ENCODE results near the gene FOXS1.

The FOXS1 gene

DNA sequence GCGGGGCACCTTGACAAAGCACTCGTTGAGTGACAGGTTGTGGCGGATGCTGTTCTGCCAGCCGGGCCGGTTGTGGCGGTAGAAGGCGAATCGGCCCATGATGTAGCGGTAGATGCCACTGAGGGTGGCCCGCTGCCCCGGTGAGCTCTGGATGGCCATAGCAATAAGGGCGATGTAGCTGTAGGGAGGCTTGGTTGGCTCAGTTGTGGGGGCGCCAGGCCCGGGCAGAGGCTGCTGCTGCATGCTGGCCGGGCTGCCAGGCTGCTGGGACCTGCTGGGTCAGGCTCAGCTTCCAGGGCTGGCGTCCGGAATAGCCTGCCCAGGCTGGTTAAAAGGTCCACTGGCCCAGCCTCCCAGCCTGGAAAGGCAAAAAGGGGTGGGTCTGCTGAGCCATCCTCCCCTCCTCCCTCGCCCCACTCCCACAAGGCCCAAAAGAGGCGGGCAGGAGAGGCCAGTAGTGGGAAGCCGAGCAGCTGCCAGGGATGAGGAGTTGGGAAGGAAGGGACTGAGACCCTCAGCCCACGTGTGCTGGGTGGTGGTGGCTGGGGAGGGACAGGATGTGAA, at the start of gene FOXS1:
TSS of gene FOXS1 (minus strand) at position 305 of the 564 bp plus-strand sequence. CDS start at position 243, 62 bp downstream.
- DNase-seq (ENCODE audit: low read depth, low spot score) = no peak

DNA sequence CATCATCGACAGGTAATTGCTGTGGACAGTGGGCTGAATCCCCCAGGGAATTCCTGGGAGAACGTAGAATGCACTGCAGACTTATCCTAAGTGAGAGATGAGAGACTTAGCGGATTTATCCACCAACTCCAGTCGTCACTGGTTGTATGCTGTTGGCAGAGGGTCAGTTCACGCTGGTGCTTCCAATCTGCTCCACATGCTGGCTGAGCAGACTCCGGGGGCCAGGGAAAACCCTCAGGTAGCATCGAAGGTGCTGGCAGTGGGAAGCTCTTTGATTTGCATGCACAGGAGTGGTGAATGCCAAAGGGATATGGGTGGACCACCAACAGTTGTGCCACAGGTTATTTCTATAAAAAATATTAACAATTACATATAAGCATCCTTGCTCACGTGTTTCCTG, 45.2 kb upstream of the FOXS1 start:
- DNase-seq (ENCODE audit: low read depth, low spot score) = no peak

DNA sequence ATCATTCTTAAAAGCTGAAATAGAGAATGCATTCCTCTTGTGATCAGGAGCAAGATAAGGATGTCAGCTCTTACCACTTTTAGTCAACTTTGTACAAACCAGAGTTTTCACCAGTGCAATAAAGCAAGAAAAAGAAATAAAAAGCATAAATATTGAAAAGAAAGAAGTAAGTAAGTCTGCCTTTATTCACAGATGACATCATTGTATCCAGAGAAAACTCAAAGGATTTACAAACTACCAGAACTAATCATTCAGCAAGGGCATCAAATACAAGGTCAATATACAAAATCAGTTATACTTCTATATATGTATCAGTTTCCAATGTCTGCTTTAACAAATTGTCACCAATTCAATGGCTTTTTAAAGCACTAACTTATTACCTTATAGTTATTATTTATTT, 38.4 kb upstream of the FOXS1 start:
- DNase-seq (ENCODE audit: low read depth, low spot score) = no peak

DNA sequence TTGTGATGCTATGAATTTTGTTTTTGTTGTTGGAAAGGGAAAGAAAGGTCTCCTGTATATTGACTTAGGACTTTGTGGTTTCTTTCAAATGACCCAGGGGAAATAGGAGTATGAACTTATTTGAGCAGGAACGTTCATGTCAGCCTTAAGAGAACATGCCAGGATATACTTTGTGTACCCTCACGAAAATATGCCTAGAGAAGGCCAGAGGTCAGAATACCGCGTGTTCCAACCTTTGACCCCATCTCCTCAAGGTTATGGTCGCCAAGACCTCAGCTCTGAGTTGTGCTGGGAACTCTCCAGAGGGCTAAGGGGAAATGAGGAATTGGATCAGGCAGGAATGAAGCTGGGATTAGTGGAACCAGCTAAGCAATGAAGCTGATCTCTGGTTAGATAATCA, 36.5 kb upstream of the FOXS1 start:
- DNase-seq (ENCODE audit: low read depth, low spot score) = no peak

DNA sequence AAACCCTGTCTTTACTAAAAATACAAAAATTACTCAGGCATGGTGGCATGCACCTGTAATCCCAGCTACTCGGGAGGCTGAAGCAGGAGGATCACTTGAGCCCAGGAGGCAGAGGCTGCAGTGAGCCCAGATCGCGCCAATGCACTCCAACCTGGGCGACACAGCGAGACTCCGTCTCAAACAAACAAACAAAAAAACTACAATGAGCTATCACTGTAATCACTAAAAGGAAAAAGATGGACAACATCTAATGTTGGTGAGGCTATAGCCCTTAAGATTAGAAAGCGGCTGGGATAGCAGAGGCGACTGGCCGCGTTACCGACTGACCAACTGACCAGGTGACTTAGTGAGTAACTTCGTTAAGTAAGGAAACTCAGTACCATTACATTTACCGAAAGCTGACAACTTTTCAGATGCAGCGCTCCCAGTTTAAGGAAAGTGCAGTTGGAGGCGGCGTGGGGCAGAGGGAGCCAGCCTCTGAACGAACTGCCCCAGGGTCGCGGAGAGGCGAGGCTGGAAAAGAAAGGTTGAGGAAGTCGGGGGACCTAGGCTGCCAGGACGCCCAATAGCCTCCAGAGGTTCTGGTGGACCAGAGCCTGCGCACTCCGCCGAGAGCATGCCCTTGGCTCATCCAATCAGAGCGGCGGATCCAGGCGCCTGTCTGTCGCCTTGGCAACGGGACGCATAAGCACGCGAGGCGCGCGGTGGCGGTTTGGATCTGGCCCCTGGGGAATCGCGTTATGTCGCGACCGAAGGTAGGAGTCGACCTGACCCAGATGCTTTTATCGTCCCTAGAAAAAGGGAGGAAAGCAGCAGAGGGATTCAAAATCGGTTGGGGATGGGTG, 34.0 kb upstream of the FOXS1 start:
- peak; percentile 76 for DNase-seq (ENCODE audit: low read depth, low spot score)

DNA sequence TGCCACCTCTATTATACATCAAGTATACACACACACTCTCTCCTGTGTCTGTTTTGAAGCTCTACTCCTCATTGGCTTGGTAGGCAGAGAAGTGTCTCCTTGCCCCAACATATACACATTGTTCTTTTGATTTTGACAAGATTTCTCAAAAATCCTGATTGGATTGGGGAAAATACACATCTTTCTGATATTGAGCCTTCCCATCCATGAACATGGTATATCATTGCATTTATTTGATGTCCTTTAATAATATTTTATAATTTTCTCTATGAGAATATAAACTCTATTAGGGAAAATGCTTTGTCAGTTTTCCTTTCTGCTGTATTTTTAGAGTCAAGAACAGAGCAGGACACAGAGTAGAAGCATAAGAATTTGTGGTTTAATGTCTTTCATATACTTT, 32.3 kb upstream of the FOXS1 start:
- DNase-seq (ENCODE audit: low read depth, low spot score) = no peak

DNA sequence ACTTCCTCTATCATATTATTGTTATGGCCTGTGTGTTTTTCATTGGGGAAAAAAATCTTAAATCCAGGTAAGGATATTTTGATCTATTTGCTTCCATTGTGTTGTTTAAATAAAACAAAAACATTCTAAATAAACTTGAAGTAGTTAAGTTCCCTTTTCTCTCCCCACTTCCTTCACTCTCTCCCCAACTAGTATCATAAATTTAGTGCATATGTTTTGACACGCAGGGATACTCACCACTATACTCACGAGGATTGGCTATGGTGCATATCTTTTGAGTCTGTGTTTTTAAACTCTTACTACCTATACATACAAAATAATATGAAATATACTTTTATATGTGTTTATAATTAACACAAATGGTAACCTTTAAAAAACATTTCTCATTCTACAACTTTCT, 30.3 kb upstream of the FOXS1 start:
- DNase-seq (ENCODE audit: low read depth, low spot score) = no peak

DNA sequence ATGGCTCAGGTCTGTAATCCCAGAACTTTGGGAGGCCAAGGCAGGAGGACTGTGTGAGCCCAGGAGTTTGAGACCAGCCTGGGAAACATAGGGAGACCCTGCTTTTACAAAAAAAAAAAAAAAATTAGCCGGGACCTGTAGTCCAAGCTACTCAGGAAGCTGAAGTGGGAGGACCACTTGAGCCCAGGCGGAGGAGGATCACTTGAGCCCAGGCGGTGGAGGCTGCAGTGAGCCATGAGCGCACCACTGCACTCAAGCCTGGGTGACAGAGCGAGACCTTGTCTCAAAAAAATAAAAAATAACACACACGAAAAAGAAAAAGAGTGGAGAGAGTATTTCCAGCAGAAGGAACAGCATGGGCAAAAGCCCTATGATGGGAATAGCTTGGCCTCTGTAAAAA, 27.0 kb upstream of the FOXS1 start:
- no peak for DNase-seq (ENCODE audit: low read depth, low spot score)

DNA sequence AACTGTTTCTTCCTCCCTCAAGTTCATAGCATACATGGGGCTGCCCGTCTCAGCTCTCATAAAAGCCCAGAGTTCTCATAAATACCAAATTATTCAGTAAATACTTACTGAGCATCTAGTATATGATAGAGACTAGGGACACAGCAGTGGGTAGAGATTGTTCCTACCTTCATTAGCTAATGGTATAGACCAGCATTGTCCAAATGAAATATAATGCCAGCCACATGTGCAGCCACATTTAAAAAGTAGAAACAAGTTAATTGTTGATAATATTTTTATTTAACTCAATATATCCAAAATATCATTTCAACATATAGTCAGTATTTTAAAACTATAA, 26.2 kb upstream of the FOXS1 start:
- no peak for DNase-seq (ENCODE audit: low read depth, low spot score)

DNA sequence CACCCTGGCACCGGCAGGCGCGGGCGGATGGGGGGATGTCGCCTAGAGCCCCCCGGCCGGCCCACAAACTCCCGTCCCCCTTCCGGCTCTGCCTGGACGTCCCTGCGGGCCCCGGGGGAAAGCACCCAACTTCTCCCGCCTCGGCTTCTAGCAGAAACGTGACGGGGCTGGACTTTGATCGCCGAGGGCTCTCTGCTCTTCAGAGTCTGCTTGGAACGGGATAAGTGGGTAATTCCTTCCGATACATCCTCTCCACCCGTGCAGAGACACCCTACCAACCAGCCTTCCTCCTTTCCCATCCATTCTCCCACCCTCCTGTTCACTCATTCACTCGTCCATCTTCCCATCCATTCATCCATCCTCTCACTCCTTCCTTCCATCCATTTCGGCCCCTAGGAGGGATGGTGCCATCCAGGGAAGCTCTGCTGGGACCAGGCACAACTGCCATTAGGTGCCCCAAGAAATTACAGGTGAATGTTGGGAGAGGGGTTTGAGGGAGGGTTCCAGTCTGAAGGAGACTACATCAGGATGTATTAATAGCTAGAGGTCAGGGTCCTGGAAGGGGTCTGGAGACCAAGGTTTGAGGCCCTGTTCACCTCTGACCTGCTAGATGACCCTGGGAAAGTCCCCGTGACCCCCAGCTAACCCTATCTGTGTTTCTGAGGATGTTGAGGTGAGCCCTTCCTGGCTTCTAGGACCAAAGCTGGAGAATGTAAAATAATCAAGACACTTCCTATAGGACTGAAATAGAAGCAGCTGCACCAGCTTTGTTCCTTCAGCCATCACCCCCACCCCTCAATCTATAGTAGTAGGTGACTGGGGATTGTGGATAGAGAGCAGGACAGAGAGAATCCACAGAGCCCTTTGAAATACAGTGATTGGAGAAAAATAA, 25.6 kb upstream of the FOXS1 start:
- DNase-seq (ENCODE audit: low read depth, low spot score) = no peak

DNA sequence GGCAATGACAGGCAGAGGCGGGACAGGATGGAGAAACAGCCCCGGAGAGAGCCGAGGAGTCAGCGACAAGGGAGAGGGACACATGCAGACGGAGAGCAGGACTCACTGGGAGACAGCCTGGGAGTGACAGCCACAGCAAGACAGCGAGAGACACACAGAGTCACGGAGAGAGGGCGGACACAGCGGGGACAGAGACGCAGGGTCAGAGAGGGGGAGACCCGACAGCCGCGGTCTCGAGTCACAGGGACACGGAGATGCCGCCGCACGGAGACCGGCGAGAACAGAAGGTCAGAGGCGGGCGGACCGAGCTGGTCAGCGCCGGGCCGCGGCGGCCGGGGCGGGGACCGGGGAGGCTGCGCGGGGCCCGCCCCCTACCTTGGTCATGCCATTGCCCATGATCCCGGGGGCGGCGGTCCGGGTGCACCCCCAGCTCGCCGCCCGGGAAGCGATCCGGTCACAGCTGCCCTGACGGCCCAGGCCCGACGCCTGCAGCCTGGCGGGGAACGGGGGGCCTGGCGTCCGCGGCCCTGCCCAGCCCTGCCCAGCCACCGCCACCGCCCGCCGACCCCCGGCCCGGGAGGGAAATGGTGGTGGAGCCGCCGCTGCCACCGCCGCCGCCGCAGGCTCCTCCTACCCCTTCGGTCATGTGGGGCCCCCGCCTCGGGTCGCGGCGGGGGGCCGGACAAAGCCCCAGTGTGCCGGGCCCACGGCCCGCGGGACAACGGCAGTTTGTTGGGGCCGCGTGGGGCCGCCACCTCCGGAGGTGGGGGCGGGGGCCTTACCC, 24.7 kb upstream of the FOXS1 start, which contains the start of the genes DUSP15 and TTLL9:
TSS of gene DUSP15 (minus strand) at position 586 of the 784 bp plus-strand sequence. CDS start at position 396, 190 bp downstream.
TSS of gene TTLL9 (plus strand) at position 693 of the 784 bp plus-strand sequence. CDS start 493 bp downstream, outside the sequence.
- DNase-seq (ENCODE audit: low read depth, low spot score) = no peak

DNA sequence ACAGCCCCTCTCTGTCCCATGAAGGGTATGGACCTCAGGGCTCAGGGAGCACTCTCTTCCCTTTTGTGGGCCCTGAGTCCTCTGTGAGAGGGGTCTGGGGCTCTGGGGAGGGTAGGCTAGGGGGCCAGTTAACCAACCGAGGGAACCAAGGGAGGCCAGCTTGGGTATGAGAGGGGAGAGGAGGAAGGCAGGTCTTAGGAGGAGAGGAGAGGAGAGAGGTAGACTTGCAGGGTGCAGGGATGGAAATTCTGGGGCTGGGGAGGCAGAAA, 24.2 kb upstream of the FOXS1 start:
- no peak for DNase-seq (ENCODE audit: low read depth, low spot score)

DNA sequence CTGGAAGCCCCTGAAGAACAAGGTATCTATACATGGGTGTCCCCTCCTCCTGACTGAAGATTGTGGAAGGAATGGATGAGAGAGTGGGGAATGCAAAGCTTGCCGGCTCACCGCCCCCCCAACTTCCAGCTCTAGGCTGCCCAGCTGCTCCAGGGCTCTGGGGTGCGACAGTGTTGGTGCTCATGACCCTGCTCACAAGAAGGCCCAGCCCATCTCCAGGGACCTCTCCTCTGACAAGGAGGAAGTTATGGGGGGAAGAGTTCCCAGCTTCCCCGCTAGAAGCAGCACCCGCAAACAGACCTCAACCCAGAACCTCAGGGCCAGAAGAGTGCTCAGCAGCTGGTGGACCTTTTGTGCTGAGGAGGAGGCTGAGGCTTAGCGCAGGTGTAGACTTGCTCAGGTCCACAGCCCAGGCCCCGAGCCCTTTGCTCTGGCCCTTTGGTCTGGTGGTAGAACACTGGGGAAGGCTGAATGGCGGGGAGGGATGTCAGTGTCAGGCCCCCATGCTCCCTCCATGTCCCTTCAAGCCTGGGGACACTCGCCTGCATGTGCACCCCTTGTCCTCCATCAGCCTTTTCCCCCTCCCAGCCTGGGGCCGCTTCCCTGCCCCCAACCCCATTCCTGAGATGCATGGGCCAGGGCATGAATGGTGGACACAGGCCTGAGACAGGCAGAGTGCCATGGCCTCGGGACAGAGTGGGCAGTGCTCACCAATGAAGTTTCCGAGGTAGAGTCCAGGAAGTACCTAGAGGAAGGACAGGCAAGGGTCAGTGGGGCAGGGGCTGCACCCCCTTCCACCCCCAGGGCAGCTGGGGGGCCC, 23.7 kb upstream of the FOXS1 start:
- no peak for DNase-seq (ENCODE audit: low read depth, low spot score)

DNA sequence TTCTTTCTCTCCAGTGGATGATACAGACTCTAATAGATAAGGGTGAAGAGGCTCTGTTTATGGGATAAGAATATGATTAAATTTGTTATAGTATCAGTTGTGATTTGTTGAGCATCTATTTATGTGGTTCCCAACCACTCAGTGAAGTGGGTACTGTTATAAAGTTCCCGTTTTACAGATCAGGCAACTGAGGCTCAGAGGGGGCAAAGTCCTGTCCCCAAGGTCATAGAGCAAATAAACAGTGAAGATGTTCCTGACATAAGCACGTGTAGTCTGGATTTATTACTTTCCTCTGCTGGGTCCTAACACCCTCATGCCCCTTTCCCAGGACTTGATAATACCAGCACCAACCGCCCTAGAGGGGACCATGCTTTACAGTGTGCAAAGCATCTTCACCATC, 20.8 kb upstream of the FOXS1 start:
- DNase-seq (ENCODE audit: low read depth, low spot score) = no peak

DNA sequence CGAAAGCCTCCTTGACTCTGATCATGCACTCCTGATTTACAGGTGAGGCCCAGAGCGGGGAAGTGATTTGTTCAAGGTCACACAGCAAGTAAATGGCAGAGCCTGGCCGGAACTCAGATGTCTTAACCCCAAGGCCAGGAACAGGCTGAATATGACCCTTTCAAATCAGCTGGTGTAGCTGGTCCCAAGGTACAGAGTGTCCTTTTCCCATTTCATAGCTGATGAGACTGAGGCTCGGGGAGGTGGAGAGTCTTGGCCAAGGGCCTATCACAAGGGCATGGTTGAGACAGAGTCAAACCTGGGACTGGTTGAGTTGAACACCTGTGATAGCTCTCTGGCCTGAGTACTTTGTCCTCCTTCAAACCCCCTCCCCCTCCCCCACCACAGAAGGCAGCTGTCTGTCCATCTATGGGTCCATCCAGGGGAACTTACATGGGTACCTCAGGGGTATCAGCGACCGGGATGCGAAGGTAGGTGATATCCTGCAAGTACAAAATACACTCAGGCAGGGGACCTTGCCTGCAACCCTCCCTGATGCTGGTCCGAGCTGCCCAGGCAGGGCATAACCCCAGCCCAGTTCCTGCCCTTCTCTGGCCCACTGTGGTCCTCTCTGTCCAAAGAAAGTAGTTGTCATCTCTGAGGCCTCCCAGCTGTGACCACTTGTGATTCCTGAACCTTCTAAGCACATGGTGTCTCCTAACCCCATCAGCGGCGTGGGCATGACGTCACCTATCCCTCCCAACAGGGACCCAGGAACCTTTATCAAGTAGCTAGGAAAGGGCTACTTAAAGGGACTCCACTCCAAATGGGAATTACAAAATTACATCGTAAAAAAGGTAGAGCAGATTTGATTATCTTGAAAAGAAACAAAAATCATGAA, 19.4 kb upstream of the FOXS1 start:
- DNase-seq (ENCODE audit: low read depth, low spot score) = no peak

DNA sequence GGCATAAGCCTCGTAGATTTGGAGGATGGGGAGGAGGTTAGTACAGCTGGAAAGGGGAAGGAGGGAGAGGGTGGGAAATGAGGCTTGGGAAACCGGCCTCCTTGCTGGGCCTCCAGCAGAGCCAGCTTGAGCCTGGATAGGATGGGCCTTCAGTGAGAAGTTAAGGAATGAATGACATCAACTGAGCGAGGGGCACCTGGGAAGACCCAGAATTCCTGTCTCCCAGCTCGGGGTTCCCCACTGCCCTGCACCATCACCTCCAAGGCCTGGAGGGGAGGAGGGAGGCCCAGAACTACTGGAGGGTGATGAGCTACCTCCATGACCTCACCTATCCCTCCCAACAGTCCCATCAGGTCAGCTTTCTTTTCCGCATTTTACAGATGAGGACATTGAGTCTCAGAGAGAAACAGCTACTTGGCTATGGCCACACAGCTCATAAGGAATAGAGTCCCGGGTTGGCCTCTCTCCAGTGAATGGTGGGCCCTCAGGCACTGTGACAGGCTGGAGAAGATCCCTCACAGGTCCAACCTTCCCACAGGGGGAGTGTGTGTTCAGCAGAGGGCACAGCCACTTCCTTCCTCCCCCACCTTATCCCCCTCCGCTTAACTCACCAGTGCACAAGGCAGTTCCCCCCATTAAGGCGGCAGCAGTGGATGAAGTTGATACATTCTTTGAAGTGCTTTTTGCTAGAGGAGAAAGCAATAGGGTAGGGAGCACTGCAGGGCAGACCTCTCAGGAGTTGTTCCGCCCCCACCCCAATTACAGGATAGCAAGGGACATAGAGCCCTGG, 18.1 kb upstream of the FOXS1 start:
- DNase-seq (ENCODE audit: low read depth, low spot score) = no peak

DNA sequence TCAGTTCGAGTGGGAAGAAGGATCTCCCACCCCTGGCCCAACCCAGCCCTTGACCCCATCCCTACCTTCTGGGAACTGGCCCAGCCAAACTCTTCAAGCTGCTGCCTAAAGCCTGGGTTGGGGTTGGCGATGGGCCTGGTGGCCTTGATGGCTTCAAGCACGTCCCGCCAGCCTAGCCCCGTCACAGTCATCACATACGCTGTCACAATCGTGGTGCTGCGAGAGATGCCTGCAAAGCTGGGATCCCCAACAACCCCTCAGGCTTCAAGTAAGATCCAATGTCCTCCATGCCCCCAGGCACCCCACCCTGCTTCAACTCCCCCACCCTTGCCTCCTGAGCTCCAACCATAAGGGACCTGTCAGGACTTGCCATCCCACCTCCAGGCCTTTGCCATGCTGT, 17.1 kb upstream of the FOXS1 start:
- DNase-seq (ENCODE audit: low read depth, low spot score) = no peak

DNA sequence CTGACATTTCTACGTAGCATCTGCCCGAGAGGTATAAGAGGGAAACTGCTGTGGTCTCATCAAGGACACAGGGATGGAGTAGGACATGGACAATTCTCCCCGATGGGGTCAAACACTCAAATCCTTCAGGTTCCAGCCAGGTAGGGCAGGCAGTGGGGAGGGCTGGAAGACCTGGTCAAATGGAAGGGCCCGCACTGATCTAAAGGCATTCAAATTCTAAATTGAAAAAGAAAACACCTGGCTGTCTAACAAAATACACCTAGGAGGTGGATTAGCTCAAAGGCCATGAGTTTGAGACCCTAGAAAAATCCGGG, 16.7 kb upstream of the FOXS1 start:
- no peak for DNase-seq (ENCODE audit: low read depth, low spot score)

All from brain pericyte (primary cell).